GM21423 (cell line): ENCODE data around the gene KRABD2.
A peak's percentile ranks its signal among the peaks of the same experiment; 100 is the strongest.
"Not testable (repeated sequence)": the region's sequence is repeated elsewhere in the genome, so short reads cannot be mapped to it uniquely, and the experiment has no call there.

Experiments
- ATAC-seq: cut with Tn5 transposase; IDR thresholded peaks from one replicate; pipeline ENCODE4 v1.9.1; 2021; ENCODE audit warnings: mild to moderate bottlenecking, moderate library complexity; ENCODE audit not compliant: unreplicated experiment

Gene KRABD2

DNA sequence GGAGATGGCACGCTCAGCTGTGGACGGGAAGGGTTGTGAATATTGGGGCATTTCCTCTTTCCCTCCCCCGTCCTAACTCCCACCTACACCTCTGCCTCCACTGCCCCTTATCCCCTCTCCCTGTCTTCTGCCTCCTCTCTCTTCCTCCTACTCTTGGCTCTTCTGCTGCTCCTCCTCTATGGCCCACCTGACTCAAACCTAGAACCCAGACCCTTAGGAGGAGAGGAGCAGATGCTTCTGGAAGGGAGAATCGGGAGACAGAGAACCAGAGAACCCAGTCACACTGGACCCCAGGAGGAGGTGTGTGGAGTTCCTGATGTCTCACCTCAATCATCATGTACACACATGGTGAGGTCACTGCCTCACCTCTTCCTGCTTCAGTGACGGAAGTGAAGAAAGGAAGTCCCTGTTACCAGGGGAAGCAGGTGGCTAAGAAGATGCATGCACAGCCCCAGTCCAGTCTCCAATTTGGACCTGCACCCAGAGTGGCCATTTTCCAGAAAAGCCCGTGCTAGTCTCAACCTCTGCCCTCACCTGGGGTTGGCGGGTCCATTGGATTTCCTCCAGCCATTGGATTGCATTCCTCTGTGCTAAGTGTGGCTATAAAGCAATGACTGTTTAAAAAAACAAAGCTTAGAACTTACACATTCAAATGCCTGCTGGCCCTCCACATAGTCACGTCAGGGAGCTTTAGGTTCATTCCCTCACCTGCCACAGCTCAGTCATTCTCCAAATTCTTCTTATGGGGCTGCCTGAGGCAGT, 17.1 kb upstream of the KRABD2 start:
- no peak for ATAC-seq

DNA sequence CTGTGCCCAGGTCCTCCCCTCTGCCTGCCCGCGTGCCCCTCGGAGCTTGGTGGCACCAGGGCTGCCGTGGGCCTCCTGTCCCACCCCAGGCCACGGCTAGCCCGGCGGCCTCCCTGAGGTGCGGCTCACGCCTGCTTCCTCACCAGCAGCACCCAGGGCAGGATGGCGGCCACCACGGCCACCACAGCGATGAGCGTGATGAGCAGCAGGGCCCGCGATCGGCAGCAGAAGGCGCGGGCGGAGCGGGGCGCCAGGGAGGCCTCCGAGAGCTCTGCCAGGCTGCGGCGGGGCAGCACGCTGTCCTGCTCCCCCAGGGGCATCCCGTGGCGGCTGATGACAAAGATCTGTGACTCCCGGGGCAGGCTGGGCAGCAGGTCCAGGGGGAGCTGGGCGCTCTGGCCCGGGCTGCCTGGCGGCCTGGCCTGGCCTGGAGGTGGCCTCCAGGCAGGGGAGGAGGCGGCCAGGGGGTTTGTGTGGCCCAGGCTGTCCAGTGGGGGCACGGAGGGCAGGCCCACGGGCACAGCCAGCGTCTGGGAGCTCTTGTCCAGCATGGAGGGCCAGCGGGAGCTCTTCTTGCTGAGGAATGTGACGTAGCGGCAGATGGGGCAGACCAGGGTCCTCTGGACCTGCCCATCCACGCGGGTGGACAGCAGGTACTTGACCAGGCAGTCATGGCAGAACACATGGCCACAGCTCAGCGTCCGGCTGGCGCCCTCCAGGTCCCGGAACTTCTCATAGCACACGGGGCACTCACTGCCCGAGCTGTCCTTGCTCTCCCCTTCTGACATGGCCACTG, 16.4 kb upstream of the KRABD2 start:
- no peak for ATAC-seq

DNA sequence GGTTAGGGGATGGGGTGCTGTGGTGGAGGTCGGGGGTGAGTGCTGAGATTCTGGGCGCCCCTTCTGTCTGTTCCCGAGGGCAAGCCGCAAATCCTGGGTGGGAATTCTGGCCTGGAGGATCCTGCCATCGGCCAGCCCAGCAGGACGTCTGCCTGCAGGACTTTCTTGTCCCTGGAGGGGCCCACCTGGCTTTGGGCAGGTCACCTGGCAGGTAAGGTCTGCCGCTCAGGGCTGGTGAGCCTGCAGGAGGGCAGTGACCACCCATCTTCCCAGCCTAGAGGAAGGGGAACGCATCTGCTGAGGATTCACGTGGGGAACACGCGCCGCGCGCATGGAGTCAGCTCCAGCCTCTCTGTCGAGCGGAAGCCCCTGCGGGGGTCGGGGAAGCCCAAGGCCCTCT, 15.8 kb upstream of the KRABD2 start:
- no peak for ATAC-seq

DNA sequence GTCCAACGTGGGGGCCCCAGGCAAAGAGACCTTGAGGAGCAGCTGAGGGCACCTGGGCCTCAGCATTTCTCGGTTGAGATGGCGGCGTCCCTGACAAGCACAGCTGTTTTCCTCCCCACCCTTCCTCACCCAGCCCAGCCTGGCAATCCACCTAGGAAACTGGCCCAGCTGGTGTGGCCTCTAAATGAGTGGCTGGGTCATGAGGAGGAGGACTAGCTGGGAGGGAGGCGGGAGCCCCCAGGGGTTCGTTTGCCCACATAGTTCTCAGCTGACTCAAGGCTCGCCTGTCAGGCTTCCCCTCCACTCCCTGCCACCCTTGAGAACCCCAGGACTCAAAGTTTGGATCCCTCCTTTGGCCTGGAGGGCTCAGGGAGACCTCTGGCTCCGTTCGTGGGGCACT, 15.2 kb upstream of the KRABD2 start:
- no peak for ATAC-seq

DNA sequence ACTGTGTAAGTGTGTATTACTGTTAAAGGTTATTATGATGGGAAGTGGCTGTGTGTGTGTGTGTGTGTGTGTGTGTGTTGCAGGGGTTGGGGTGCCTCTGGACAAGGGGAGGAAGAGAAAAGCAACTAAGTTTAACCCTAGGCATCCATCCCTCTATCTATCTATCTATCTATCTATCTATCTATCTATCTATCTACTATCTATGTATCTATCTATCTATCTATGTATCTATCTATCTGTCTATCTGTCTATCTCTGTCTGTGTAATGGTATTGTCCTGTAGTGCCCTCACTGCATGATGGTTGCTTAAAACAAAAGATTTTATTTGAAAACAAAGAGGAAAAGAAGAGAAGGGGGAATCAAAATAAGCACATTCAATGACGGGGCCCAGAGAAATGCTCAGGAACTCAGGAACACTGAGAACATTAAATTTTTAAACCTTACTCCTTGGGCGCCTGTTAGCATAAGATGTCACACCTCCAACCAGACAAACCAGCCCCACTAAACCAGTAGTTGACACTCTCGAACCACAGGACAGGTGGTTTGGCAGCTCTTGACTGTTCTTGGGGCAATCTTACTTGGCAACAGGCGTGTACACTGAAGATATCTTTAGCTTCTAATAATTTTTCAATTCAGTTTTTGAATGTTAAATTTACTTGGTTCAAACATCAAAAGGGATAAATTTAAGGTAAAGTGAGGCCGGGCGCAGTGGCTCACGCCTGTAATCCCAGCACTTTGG, 11.6 kb upstream of the KRABD2 start:
- ATAC-seq: no peak

DNA sequence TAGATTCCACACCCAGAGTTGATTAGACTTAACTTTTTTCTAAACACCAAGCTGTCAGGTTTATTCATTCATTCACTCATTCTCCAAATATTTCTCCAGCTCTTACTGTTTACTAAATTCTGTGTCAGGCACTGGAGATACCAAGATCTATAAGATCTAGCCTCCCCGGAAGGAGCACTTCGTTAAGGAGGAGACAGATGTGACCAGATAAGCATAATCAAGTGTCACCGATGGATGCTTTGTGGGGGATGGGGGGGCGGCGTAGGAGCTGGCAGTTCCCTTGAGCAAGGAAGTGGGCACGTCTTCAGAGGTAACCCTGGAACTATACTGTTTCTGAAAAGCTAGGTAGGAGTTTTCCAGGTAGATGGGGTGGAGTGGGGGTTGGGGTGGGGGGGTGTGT, 10.3 kb upstream of the KRABD2 start:
- no peak for ATAC-seq

DNA sequence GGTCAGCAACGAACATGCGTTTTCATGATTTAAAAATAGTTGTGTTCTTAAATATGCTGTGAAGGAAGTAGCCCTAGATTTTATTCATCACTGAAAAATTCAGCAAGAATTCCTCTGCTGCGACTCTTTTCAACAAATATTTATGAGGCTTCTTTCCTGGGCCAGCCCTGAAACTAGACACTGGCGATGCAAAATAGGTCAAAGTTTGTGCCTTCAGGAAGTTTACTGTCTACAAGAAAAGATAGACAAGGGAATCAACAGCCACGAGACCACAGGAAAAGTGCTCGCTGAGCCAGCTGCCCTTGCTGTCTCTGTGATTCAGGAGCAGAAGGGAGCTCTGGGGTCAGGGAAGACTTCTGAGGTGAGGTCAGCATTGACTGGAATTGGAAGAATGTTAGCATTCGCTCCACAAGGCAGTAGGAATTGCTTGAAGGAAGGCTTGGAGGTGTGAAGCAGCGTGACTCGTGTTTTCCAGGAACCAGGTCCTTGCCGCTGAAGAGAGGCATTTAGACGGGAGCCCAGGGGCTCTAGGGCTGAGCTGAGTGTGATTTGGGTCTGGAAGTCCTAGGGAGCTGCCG, 8.4 kb upstream of the KRABD2 start:
- ATAC-seq: no peak

DNA sequence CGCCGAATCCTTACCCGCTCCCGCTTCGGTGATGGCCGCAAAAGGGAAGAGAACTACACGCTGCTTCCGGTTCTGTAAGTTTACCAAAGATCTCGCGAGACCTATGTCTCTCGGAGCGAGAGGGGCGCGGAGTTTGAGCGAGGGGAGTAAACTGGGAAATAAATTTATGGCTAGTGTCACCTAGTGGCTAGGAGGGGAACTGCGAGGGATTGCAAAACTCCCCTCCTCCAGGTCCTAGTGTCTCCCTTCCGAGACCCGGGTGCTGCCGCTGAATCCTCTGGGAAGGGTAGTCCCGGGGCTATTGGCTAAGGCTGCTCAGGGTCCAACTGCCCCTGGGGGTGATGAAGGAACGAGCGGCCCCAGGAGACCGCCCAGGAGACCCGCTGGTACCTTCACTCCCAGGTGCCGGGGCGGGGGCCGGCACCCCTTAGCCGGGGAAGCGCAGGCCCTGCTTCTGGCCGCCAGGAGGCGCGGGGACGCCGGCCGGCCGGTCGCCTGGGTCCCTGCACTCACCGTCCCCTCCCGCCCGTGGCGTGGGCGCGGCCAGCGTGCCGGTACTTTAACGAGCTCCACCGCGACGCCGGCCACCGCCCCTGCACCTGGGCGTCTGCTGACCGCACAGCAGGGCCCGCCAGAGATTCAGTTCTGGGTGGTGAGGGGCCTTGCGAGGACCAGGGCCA, 6.8 kb upstream of the KRABD2 start, which contains the start of gene RPL26:
RPL26 (minus strand) TSS at position 51 of the 680 bp plus-strand sequence. CDS start 883 bp downstream, outside the sequence.
- ATAC-seq: peak; percentile 83

DNA sequence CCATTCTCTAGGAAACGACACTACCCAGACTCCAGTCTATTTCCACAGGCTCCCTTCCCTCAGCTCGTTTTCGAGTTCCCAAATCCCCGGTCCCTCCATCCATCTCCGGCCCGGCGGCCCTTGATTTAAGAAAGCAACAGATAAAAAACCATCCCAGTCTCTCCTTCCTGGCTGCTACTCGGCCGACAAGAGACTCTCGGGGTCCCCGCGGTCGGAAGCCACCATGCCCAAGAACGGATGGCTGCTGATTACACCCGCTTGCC, 6.3 kb upstream of the KRABD2 start:
- peak; percentile 4 for ATAC-seq

DNA sequence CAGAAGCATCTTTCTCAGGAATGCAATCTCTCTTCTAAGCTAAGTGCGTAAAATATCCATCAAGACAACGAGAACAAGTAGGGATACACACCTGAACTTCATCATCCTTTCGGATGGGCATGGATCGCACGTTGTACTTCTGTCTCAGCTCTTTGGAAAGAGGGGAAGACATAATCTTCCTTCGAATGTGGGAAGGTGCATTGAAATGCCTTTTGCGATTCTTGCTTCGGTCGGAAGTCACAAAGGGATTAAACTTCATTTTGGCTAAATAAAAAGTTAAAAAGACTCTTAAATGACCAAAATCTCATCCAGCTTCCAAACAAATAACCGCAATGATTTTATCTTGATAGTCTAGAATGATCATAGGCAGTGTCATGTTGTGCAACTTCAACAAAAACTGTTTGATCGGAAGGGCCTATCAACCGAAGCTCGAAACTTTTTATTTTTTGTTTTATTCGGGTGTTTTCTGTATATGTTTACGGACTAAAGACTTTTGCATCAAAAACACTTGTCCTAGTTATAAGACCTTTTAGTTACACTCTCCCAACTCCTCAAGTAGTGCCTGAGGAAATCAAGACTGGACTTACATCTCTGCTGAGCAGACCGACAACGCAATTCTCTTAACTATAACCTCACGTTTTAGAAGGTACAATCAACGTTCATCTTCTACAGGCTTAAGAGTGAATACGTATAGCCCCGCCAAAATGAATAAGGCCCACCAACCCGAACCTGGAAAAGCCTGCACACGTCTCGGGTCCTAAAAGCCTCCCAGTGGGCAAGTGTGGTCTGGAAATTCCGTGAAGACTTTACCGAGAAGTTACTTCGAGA, 5.8 kb upstream of the KRABD2 start:
- no peak for ATAC-seq

DNA sequence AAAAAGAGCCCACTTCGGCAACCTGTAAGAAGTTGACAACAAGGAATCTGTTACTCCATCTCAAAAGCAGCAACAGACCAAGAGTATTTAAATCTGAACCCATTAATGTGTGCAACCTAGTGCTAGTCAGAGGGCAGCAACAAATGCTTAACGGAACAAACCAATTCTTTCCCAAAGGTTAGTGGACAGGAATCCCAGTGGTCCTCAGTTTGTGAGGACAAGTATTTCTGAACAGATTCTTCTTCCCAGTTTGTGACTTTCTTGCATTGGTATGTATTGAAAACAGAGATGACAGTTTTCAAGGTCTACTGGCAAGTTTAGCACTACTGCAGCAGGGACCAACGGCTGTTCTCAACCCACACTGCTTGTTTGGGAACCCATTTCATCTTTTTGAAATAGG, 3.5 kb upstream of the KRABD2 start:
- no peak for ATAC-seq

DNA sequence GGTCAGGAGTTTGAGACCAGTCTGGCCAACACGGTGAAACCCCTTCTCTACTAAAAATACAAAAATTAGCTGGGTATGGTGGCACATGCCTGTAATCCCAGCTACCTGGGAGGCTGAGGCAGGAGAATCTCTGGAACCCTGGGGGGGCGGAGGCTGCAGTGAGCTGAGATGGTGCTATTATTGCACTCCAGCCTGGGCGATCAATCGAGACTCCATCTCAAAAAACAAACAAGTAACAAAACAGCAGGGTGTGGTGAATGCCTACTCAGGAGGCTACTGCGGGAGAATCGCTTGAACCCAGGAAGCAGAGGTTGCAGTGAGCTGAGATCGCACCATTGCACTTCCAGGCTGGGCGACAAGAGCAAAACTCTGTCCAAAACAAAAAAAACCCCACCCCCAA, 1.6 kb upstream of the KRABD2 start:
- ATAC-seq: not testable (repeated sequence)

DNA sequence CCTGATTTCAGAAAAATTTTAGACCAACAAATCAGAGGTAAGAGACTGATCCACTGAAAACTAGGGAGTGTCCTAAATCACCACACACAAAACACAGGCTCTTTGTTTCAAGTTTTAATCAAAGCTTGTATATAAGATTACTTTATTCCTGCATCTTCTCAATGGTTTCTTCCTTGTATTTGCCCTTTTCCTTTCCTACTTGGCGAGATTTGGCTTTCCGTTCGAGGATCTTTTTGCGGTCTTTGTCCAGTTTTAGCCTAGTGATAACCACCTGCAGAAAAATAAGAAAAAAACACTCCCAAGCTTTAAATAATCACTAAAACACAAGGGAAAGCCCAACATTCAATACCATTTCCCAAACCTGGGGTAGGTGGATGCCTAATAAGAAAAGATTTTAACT, 918 bp upstream of the KRABD2 start:
- ATAC-seq: no peak

DNA sequence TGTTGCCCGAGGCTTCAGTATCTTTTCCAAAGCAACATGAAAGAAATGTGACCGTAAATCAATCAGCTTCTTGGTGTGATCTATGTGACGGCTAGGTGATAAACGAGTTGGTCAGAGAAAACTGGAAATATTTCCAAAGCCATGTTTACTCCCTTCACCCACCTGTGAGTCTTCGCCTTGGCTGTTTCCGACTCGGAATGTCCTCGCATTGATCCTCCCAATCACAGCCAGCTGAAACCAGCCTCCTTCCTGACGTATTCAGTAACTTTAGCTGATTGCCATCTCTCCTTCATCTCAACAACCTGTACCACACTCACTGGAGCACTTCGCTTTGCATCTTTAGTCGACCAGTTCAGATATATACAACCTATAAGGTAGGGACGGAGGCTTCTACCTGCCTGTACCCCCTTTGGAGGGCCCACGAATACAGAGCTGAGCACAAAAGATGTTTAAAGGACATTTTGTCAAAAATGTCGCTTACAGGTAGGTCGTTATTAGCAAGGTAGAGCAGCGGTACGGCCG, 705 bp downstream of the KRABD2 start:
- ATAC-seq: no peak

DNA sequence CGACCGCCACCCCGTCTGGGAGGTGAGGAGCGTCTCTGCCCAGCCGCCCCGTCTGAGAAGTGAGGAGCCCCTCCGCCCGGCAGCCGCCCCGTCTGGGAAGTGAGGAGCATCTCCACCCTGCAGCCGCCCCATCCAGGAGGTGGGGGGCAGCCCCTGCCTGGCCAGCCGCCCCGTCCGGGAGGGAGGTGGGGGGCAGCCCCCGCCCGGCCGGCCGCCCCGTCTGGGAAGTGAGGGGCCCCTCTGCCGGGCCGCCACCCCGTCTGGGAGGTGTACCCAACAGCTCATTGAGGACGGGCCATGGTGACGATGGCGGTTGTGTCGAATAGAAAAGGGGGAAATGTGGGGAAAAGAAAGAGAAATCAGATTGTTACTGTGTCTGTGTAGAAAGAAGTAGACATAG, 2.6 kb downstream of the KRABD2 start:
- not testable (repeated sequence) for ATAC-seq

DNA sequence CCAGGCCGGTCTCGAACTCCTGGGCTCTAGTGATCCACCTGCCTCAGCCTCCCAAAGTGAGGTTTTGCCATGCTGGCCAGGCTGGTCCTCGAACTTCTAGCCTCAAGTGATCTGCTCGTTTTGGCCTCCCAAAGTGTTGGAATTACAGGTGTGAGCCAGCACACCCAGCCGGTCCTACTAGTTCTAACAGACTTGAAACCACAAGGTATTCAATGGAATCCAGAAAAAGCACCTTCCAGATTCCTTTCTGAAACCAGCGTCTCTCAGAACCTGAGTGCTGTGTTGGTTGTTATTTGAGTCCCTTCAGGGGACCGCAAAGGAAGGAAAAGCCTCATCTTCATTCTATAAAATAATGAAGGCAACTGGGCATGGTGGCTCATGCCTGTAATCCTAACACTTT, 4.1 kb downstream of the KRABD2 start:
- ATAC-seq: no peak

DNA sequence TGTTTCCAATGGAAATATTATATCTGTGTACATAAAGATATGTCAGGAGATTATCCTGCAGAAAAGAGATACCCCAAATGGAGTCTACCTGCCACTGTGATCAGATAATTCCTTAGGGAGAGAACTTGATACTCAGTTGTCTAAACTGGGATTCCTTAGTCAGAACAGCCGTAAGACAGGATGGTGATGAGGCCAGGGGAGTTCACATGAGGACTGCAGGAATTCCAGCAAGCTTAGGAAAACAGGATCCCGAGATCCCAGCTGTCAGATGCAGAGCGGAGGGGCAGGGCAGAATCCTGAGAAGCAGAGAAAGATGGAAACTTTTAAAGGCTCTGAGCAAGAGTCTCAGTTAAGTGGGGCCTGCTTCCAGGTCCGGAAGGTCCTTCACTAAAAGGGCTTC, 4.7 kb downstream of the KRABD2 start:
- no peak for ATAC-seq

DNA sequence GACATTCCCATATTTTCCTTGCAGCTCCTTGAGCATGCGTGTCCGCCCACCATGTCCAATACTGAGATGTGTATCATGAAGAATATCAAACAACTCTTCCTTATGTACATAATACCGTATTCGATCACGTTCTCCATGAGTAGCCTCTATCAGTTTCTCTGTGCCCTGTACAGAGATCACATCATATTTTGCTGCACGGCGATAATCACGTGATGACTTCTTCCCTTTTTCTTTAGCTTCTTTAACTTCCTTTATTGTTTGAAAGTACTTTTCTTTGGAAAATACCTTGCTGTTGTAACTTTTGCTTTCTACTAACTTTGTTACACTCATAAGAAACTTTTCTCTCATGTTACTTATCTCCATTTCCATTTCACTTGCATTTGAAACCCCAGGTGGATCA, 6.6 kb downstream of the KRABD2 start:
- ATAC-seq: no peak

DNA sequence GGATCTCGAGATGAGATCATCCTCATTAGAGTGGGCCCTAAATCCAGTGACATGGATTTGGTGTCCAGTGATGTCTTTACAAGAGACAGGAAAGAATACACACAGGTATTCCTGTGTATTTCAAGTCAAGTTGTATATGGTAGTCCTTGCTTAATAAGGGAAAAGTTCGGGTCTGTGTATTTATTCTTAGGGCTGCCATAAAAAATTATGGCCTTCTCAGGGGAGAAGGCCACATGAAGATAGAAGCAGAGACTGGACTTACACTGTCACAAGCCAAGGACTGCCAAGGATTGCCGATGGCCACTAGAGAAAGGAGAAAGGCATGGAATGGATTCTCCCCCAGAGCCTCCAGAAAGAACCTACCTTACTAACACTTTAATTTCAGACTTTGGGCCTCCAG, 8.3 kb downstream of the KRABD2 start:
- ATAC-seq: no peak

DNA sequence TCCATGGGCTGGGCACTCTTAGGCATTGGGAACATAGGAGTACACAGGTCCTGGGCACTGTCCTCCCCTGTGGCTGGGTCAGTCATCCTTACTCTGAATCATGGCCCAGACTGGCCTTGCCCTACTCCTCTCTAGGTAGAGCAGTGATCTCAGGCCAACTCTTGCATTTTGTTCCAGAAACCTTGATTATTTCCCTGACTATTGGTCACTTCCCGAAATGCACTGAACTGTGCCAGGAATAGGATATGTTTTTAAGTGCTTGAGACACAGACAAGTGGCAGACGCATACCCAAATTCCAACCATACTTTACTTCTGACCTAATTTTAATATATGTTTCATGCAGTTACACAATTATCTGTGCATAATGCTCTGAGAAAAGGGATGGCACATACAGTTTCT, 10.3 kb downstream of the KRABD2 start:
- no peak for ATAC-seq
